Fibroblast of pulmonary artery (primary cell): ENCODE data around the gene BACE1-AS.

ENCODE experiments used
- DNase-seq: peaks from one replicate; pipeline ENCODE4 v3.0.0-alpha.2; 2010; ENCODE audit warnings: low read depth
- H3K4me3 ChIP-seq: replicated peaks from 2 replicates; pipeline ENCODE4 v1.5.1; 2011; ENCODE audit warnings: low read depth, mild to moderate bottlenecking, control low read depth, low read length, moderate library complexity
- CTCF ChIP-seq: IDR thresholded peaks from 2 replicates; pipeline ENCODE4 v1.5.1; 2011; ENCODE audit warnings: mild to moderate bottlenecking, control low read depth, low read length, inconsistent platforms; ENCODE audit errors: missing control alignments

The BACE1-AS gene

GRCh38 chr11:117289795-117290194, 1.4 kb upstream of the BACE1-AS start:
- DNase-seq: no peak
- TF ChIP-seq CTCF: no peak
- H3K4me3 ChIP-seq: no peak overlapping the region

- no peak for DNase-seq
- H3K4me3 ChIP-seq: no peak overlapping the region
- no peak for TF ChIP-seq CTCF
Observed at GRCh38 chr11:117292616-117293015, 1.5 kb downstream of the BACE1-AS start.

- no peak for DNase-seq
- H3K4me3 ChIP-seq: no peak overlapping the region
- no peak for TF ChIP-seq CTCF
Observed at GRCh38 chr11:117295438-117296137, 4.4 kb downstream of the BACE1-AS start.

- H3K4me3 ChIP-seq: no peak overlapping the region
- TF ChIP-seq CTCF: no peak
- no peak for DNase-seq
Observed at GRCh38 chr11:117296881-117297280, 5.7 kb downstream of the BACE1-AS start.

GRCh38 chr11:117298195-117298594, 7.0 kb downstream of the BACE1-AS start:
- no peak overlapping the region for H3K4me3 ChIP-seq
- TF ChIP-seq CTCF: no peak
- DNase-seq: no peak

GRCh38 chr11:117299351-117300282, 8.5 kb downstream of the BACE1-AS start:
- no peak for TF ChIP-seq CTCF
- DNase-seq: no peak
- no peak overlapping the region for H3K4me3 ChIP-seq
